HepG2 (cell line): ENCODE measurements around the gene SMAD6. TPM values are rescaled to one million over a fixed set of nuclear protein-coding genes. Genes with fewer than 3 reads are reported as not detected.

Source experiments
- ATAC-seq: fragments of 200-7000 bp; cut with Tn5 transposase; 3 replicates; pipeline ENCODE4 v1.9.1; 2020; ENCODE audit warnings: mild to moderate bottlenecking, moderate library complexity
- BruUV-seq: library from RNA; stranded (reverse); fragments of 400-500 nt; replicated peaks from 2 replicates; lab custom pipeline; 2021; lab: Mats Ljungman, UMichigan
- CTCF ChIA-PET: fragments of 300-600 bp; formaldehyde crosslinking; extraction: SDS; loops from one replicate; lab custom pipeline; 2021; ENCODE audit warnings: low total read pairs, inconsistent platforms, low intra/inter-chr PET ratio; lab: Yijun Ruan, JAX
- POLR2A ChIA-PET: fragments of 350-600 bp; sonication (Branson Sonifier 250); formaldehyde crosslinking; loops from one replicate; lab custom pipeline; 2020; ENCODE audit warnings: antibody characterized with exemption, inconsistent platforms; lab: Yijun Ruan, JAX
- DNase-seq: peaks from one replicate; pipeline ENCODE4 v3.0.0-alpha.2; 2015; ENCODE audit warnings: low spot score
- FAIRE-seq: peaks from 3 replicates; lab custom pipeline; 2011; peaks lifted over from hg19 to GRCh38; lab: Jason Lieb, UNC
- H2AFZ ChIP-seq: one replicate; pipeline ENCODE4 v1.6.1; 2011; ENCODE audit warnings: low read length, inconsistent platforms
- H3K27ac ChIP-seq: fragments of 300-600 bp; 3 replicates; pipeline ENCODE4 v1.8.0; 2011; ENCODE audit warnings: mixed run types, mild to moderate bottlenecking, mixed read lengths, low read length, inconsistent platforms; ENCODE audit not compliant: insufficient read depth; ENCODE audit errors: extremely low read length
- H3K27me3 ChIP-seq, 2 experiments: fragments of 200-600 bp in 1 of 2; 2 replicates in 1 of 2; 3 replicates in 1 of 2; pipeline versions ENCODE4 v1.6.0 to v1.8.0; 2011; ENCODE audit warnings: low read length in 2 of 2, mild to moderate bottlenecking in 2 of 2, moderate library complexity in 2 of 2, inconsistent platforms in 1 of 2; ENCODE audit not compliant: insufficient read depth in 2 of 2, control insufficient read depth in 1 of 2
- H3K36me3 ChIP-seq, 2 experiments: fragments of 200-600 bp in 1 of 2; replicated peaks in 1 of 2; 2 replicates in 1 of 2; 3 replicates in 1 of 2; pipeline versions ENCODE4 v1.5.1 to v1.8.0; 2011; ENCODE audit warnings: low read length in 2 of 2, inconsistent platforms in 1 of 2; ENCODE audit not compliant: insufficient read depth in 2 of 2, control insufficient read depth in 1 of 2
- H3K4me1 ChIP-seq: 2 replicates; pipeline ENCODE4 v1.5.1; 2012; ENCODE audit warnings: low read length, inconsistent platforms; ENCODE audit not compliant: insufficient read depth
- H3K4me2 ChIP-seq: 2 replicates; pipeline ENCODE4 v1.6.0; 2011; ENCODE audit warnings: low read depth, low read length, inconsistent platforms
- H3K4me3 ChIP-seq, 3 experiments: fragments of 200-600 bp in 1 of 3; sonication (generic), shearing (Covaris generic) in 1 of 3; replicated peaks in 1 of 3; 2 replicates each; pipeline ENCODE4 v1.5.1; 2011 to 2016; ENCODE audit warnings: low read length in 3 of 3, inconsistent platforms in 2 of 3, low read depth in 2 of 3, mild to moderate bottlenecking in 2 of 3, control low read depth in 1 of 3, mixed read lengths in 1 of 3; ENCODE audit not compliant: insufficient read depth in 1 of 3
- H3K79me2 ChIP-seq: one replicate; pipeline ENCODE4 v1.6.1; 2011; ENCODE audit warnings: low read length, inconsistent platforms; ENCODE audit not compliant: insufficient read depth
- H3K9ac ChIP-seq: 2 replicates; pipeline ENCODE4 v1.6.0; 2011; ENCODE audit warnings: mild to moderate bottlenecking, low read depth, low read length, inconsistent platforms; ENCODE audit not compliant: insufficient read depth
- H3K9me3 ChIP-seq: 2 replicates; pipeline ENCODE4 v1.5.1; 2012; ENCODE audit warnings: mild to moderate bottlenecking, low read length
- H4K20me1 ChIP-seq: 2 replicates; pipeline ENCODE4 v1.6.0; 2011; ENCODE audit warnings: inconsistent platforms, mild to moderate bottlenecking, low read length, moderate library complexity; ENCODE audit not compliant: insufficient read depth
- NCOR1 ChIP-seq: fragments of 200-600 bp; sonication (generic); IDR thresholded peaks from 2 replicates; pipeline ENCODE4 v1.7.0; 2017; ENCODE audit warnings: antibody characterized with exemption, low read length, borderline replicate concordance
- ZNF354B ChIP-seq: sonication (generic); formaldehyde crosslinking; IDR thresholded peaks from 2 replicates; pipeline ENCODE4 v1.8.0; 2022; ENCODE audit warnings: mild to moderate bottlenecking, missing genetic modification reagents
- WGBS: methylation state at CpG from one replicate; pipeline ENCODE4 v1.1.6; 2017; ENCODE audit warnings: low lambda C conversion rate; 5-methylcytosine and 5-hydroxymethylcytosine counted together
- in situ Hi-C: cut with HindIII; loops from 2 replicates; pipeline ENCODE4 v1.10.0; 2017; ENCODE audit warnings: low pct_unique_long_range_greater_than_20kb; ENCODE audit not compliant: extremely low pct_ligation_motif_present
- intact Hi-C: fragments of 100-400 bp; cut with micrococcal nuclease; formaldehyde crosslinking; loops from one replicate; pipeline ENCODE4 v1.10.0; 2022; ENCODE audit not compliant: unreplicated experiment
- polyA plus RNA-seq, 8 experiments: library from polyadenylated mRNA; depleted of rRNA in 3 of 8; stranded (reverse) in 7 of 8; unstranded in 1 of 8; fragments of >200 nt; fragmentation: Illumina TruSeq in 4 of 8; extraction: Trizol in 4 of 8; gene quantifications; 2 replicates each; pipeline versions ENCODE4 v1.2.1 to v1.2.3, GENCODE V29; 2011 to 2016; ENCODE audit warnings: low read depth in 4 of 8, missing spikeins in 1 of 8, mixed read lengths in 1 of 8; ENCODE audit not compliant: insufficient read depth in 1 of 8
- total RNA-seq, 5 experiments: library from RNA; depleted of rRNA; stranded (reverse); fragments of >200 nt; fragmentation: Illumina TruSeq; extraction: Trizol; gene quantifications; 2 replicates each; pipeline ENCODE4 v1.2.3, GENCODE V29; 2016; ENCODE audit warnings: low read depth in 1 of 5
- TF ChIP-seq, protein P1 (sequence below): sonication (generic); formaldehyde crosslinking; IDR thresholded peaks from 2 replicates; pipeline ENCODE4 v1.4.0; 2020; ENCODE audit warnings: missing genetic modification reagents, mild to moderate bottlenecking, borderline replicate concordance

Gene SMAD6
- total and polyA plus RNA-seq, 2 of the 13 experiments (the other 11 are each of a cell fraction or from before 2014, with no cell fraction given), result 3.3 to 4.4 TPM

DNA sequence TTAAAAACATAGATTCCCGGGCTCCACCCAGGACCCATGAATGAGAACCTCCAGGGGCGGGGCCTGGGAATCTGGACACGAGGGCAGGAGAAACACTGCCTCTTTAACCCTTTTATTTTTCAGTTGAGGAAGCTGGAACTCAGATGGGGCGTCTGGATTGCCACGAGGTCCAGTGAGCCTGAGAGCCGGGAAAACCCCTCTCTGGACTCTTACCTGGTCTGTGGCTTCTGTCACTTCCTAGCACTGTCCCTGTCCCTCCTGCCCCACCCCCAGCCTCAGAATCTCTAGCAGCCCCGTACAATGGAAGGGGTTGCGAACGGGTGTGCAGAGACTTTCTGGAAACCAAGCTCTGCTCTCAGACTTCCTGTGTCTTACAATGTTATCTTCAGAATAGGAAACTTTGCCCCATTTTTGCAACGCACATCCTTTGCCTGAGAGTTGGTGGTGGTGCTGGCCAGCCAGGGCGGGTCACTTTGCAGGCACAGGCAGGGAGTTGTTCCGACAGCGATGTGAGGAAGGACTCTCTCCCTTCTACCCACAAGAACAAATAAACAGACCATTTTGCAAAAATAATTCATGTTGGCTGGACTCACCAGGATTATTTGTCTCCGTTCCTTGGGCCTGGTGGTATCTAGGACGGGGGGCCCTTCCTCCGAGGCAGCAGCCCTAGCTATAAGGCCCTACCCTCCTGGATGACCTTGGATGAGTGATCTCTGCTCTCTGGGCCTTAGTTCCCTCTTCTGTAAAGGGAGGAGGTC, 59.1 kb downstream of the SMAD6 start:
- H3K4me1 ChIP-seq, result peaks cover 55% of the 10 kb centered on the region

More for the DNA sequence above, 59.1 kb downstream of the SMAD6 start:
- Histone ChIP-seq H2AFZ (no peak overlapping the region), H3K4me2 (no peak overlapping the region), H3K36me3 (no peaks in the 10 kb centered on the region), H3K27ac (no peak overlapping the region), H3K27me3 (no peaks in the 10 kb centered on the region), H3K9ac (no peak overlapping the region), H4K20me1 (no peaks in the 10 kb centered on the region), H3K79me2 (no peaks in the 10 kb centered on the region), H3K4me3 (no peak overlapping the region), H3K9me3 (no peaks in the 10 kb centered on the region)
- no peak for DNase-seq
- ChIA-PET POLR2A (interaction anchor here (1.6 kb wide), 1 partner anchor 10 kb away, joined by 4 read pairs; no protein-coding TSS in a partner anchor), CTCF (no interaction called here)
- intact Hi-C loops (no loop called here), in situ Hi-C loops (no loop called here)
- FAIRE-seq, result no peak
- ATAC-seq, result no peak
- WGBS, result 68% methylated on average over 15 of the region's 16 CpGs
- TF ChIP-seq NCOR1, result no peak
- no peak for TF ChIP-seq ZNF354B (CRISPR knock-in tag)
- TF ChIP-seq, protein P1, sequence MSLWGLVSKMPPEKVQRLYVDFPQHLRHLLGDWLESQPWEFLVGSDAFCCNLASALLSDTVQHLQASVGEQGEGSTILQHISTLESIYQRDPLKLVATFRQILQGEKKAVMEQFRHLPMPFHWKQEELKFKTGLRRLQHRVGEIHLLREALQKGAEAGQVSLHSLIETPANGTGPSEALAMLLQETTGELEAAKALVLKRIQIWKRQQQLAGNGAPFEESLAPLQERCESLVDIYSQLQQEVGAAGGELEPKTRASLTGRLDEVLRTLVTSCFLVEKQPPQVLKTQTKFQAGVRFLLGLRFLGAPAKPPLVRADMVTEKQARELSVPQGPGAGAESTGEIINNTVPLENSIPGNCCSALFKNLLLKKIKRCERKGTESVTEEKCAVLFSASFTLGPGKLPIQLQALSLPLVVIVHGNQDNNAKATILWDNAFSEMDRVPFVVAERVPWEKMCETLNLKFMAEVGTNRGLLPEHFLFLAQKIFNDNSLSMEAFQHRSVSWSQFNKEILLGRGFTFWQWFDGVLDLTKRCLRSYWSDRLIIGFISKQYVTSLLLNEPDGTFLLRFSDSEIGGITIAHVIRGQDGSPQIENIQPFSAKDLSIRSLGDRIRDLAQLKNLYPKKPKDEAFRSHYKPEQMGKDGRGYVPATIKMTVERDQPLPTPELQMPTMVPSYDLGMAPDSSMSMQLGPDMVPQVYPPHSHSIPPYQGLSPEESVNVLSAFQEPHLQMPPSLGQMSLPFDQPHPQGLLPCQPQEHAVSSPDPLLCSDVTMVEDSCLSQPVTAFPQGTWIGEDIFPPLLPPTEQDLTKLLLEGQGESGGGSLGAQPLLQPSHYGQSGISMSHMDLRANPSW, result no peak
- BruUV-seq, result no TSS peak
